ENCODE data around the gene CRYBA2.

CRYBA2 gene, protein sequence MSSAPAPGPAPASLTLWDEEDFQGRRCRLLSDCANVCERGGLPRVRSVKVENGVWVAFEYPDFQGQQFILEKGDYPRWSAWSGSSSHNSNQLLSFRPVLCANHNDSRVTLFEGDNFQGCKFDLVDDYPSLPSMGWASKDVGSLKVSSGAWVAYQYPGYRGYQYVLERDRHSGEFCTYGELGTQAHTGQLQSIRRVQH

DNA sequence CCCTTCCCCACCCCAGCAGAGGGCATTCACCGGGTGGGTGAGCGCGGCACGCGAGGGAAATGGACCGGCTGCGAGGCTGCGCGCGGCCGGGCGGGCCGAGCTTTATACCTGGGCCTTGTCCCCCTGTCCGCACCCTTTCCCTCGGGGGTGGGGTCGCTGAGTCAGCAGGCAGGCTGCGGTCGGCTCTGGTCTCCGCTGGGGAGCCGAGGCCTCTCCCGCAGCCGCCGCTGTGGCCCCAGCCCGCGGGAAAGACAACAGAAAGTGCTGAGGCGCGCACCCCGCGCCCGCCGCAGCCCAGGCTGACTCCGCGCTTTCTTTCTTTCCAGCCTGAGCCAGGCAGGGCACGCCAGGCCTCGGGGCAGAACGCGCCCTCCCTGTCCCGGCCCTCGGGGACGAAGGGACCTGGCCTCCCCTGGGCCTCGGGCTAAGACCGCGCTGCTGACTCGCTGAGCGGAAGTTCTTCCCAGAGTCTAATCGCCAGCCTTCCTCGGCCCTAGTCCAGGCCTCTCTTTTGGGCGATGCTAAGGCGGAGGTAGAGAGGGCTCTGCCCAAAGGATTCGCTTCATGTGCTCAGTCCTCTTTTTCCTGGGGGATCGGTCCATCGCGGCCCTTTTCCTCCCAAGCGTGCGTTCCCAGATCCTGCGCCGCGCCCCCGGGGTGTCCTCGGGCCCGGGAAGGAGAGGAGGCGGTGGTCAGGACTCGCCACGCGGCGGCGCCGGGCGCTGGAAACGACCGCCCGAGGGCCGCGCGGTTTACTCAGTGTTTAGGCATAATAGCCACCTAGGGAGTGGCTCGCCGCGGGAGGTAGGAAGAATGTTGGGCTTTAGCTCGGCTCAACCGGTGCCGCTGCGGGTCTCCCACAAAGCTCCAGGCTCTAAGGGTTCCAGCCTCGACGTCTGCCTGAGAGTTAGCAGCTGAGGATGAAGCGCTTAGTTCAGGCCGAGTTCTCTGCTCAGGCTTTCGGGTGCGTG, at the start of gene CRYBA2:
Gene CRYBA2, minus strand, starts transcription at position 78 of the 971 bp plus-strand sequence. CDS start 246 bp downstream, outside the sequence.
- H3K27ac ChIP-seq = peak within 1 kb of the TSS; percentile 46
- TF ChIP-seq ZFX (IDR thresholded peaks at IDR 0.05; ENCODE audit: borderline replicate concordance) = no peak
- TF ChIP-seq, protein P1, sequence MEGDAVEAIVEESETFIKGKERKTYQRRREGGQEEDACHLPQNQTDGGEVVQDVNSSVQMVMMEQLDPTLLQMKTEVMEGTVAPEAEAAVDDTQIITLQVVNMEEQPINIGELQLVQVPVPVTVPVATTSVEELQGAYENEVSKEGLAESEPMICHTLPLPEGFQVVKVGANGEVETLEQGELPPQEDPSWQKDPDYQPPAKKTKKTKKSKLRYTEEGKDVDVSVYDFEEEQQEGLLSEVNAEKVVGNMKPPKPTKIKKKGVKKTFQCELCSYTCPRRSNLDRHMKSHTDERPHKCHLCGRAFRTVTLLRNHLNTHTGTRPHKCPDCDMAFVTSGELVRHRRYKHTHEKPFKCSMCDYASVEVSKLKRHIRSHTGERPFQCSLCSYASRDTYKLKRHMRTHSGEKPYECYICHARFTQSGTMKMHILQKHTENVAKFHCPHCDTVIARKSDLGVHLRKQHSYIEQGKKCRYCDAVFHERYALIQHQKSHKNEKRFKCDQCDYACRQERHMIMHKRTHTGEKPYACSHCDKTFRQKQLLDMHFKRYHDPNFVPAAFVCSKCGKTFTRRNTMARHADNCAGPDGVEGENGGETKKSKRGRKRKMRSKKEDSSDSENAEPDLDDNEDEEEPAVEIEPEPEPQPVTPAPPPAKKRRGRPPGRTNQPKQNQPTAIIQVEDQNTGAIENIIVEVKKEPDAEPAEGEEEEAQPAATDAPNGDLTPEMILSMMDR (IDR thresholded peaks at IDR 0.05) = peak; percentile 55

DNA sequence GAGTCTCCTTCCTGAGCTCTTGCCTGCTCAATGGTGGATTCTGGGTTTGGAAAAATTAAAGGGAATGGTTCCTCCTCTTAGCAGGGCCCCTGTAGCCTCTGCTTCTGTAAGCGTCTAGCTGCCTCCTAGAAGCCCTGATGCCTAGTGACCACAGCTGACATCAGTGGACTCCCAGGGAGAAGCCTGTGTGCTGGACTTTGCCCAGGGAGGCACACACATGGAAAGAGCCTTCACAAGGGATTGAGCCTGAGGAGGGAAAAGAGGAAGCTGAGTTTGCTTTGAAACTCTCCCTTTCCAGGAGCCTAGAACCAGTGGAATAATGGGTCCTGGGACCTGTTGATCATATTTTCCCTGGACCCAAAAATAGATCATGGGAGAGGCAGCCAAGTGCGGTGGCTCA, 49.5 kb upstream of the CRYBA2 start:
- H3K27ac ChIP-seq = no peak overlapping the region

DNA sequence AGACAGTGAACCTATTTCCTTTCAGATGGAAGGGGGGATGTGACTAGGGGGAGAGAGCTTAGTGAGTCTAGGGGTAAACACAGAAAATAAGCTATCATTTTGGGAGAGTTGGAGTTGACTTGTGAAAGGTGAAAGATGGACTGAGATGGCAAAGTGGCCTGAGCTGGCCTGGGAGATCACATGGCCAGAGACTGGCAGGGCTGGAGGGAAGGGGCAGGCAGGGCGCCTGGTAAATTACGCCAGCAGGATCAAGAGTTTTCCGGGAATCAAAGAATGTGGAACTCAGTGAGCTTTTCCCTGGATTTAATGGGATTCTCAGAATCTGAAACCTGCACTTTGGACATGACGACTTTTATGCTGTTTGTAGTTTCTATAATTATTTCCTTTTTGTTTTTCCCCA, 48.9 kb upstream of the CRYBA2 start:
- TF ChIP-seq ZFX (IDR thresholded peaks at IDR 0.05; ENCODE audit: borderline replicate concordance) = no peak
- TF ChIP-seq, protein P1 (IDR thresholded peaks at IDR 0.05) = no peak
- H3K27ac ChIP-seq = no peak overlapping the region

More for the DNA sequence above, 49.5 kb upstream of the CRYBA2 start:
- TF ChIP-seq, protein P1 (IDR thresholded peaks at IDR 0.05) = no peak
- TF ChIP-seq ZFX (IDR thresholded peaks at IDR 0.05; ENCODE audit: borderline replicate concordance) = no peak

DNA sequence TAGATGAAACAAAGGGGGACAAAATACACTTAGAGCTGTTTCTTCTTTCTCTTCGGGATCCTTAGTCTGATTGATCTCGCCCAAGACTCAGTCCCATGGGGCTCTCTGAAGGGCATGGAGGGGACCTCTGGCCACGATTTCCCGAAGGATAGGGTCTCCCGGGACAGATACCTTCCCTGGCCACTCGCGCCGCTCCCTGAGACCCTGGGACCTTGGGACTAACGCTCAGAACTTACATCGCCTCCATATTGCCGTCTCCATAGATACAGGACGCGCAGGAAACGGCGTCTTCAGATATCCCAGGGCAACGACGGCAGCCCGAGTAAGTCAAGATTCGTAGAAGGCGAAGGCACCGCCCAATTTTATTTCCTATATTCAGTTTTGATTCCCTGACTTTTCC, 48.0 kb upstream of the CRYBA2 start, which contains the start of gene CFAP65:
Gene CFAP65, minus strand, starts transcription at position 265 of the 400 bp plus-strand sequence. CDS start 2,468 bp downstream, outside the sequence.
- H3K27ac ChIP-seq = no peak within 1 kb of the TSS
- TF ChIP-seq, protein P1 (IDR thresholded peaks at IDR 0.05) = no peak
- TF ChIP-seq ZFX (IDR thresholded peaks at IDR 0.05; ENCODE audit: borderline replicate concordance) = no peak

DNA sequence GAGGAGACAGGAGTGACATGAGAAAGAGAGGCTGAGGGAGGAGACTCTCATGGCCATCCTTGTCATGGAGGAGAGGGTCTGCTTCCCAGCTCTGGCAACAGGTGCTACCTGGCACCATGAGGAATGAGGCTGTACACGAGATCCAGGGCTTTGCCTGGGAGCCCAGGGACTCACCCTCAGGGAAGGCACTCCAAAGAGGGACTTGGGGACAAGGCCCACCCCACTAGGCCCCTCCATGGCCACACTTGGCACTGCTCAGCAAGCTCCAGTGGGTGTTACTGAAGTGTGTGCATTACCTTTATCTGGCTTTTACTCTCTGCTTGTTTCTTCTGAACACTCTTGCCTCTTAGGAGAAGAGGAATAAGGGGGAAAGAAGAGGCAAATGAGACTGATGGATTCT, 45.4 kb upstream of the CRYBA2 start:
- no peak overlapping the region for H3K27ac ChIP-seq
- no peak for TF ChIP-seq ZFX (IDR thresholded peaks at IDR 0.05; ENCODE audit: borderline replicate concordance)
- TF ChIP-seq, protein P1 (IDR thresholded peaks at IDR 0.05) = no peak

DNA sequence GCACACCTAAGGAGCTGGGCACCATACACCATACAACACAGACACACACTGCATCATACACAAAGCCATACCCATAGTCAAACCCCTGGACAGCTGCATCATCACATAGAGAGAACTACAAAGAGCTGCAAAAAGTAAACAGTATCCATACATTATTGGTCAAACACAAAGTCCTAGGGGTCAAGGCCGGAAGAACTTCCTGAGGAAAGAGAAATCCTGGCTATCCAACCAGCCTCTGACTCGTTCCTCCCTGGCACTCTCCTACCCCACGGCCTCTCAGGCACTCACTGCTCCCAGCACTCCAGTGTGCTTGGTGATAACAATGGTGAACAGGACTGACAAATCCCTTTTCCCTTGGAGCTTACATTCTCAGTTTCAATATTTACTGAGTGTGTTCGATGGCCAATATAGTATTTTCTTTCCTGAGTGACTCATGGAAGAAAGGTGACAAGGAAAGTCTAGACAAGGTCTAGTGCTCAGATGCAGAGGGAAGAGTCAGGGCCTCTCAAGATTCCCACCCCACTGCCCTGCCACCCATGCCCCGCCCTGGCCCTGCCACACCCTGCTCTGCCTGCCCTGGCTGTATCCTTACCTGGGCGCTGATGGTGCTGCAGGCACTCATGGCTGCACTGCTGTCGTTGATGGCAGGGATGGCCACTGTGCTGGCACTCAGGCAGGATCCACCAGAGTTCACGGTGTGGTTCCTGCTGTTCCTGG, 44.7 kb upstream of the CRYBA2 start:
- no peak overlapping the region for H3K27ac ChIP-seq
- no peak for TF ChIP-seq ZFX (IDR thresholded peaks at IDR 0.05; ENCODE audit: borderline replicate concordance)
- TF ChIP-seq, protein P1 (IDR thresholded peaks at IDR 0.05) = no peak

Data from 22Rv1 (cell line).